H1 (cell line): ENCODE results near the gene KRT12. TPM values are rescaled to one million over a fixed set of nuclear protein-coding genes. Genes with fewer than 3 reads are reported as not detected.

Experiments used
- CTCF ChIA-PET: fragments of 300-600 bp; sonication (Branson Sonifier 250); formaldehyde crosslinking; loops from one replicate; lab custom pipeline; 2021; ENCODE audit not compliant: partially characterized antibody; lab: Charles Lee
- POLR2A ChIA-PET: fragments of 300-600 bp; sonication (Branson Sonifier 250); formaldehyde crosslinking; loops from one replicate; lab custom pipeline; 2021; ENCODE audit warnings: inconsistent platforms; ENCODE audit not compliant: partially characterized antibody; lab: Charles Lee
- DNase-seq, 2 experiments: peaks; one replicate each; pipeline versions ENCODE4 v3.0.0 to v3.0.0-alpha.2; 2010 to 2022; ENCODE audit warnings: low spot score in 2 of 2, low read depth in 1 of 2, mixed read lengths in 1 of 2
- FAIRE-seq: peaks from 2 replicates; lab custom pipeline; 2011; peaks lifted over from hg19 to GRCh38; lab: Jason Lieb, UNC
- H2AFZ ChIP-seq: 2 replicates; pipeline ENCODE4 v1.8.1; 2012; ENCODE audit warnings: low read length, inconsistent platforms
- H2AK5ac ChIP-seq: 2 replicates; pipeline ENCODE4 v1.6.1; 2013; ENCODE audit warnings: low read depth, low read length
- H2BK120ac ChIP-seq: replicated peaks from 2 replicates; pipeline ENCODE3; 2013; ENCODE audit warnings: low read depth, low read length, inconsistent platforms
- H2BK12ac ChIP-seq: 2 replicates; pipeline ENCODE4 v1.6.1; 2013; ENCODE audit warnings: low read depth, low read length
- H2BK15ac ChIP-seq: 2 replicates; pipeline ENCODE4 v1.6.1; 2013; ENCODE audit warnings: low read length
- H2BK20ac ChIP-seq: 2 replicates; pipeline ENCODE4 v1.6.1; 2013; ENCODE audit warnings: low read length
- H2BK5ac ChIP-seq: 2 replicates; pipeline ENCODE4 v1.6.1; 2013; ENCODE audit warnings: low read depth, low read length
- H3K14ac ChIP-seq: 2 replicates; pipeline ENCODE4 v1.6.1; 2013; ENCODE audit warnings: inconsistent platforms; ENCODE audit not compliant: insufficient read length
- H3K18ac ChIP-seq: 2 replicates; pipeline ENCODE4 v1.6.1; 2013; ENCODE audit warnings: low read length; ENCODE audit errors: extremely low read depth
- H3K23ac ChIP-seq: 2 replicates; pipeline ENCODE4 v1.6.1; 2013; ENCODE audit warnings: inconsistent platforms; ENCODE audit not compliant: insufficient read length
- H3K23me2 ChIP-seq: 2 replicates; pipeline ENCODE4 v1.6.1; 2013; ENCODE audit warnings: low read depth, low read length
- H3K27ac ChIP-seq: 2 replicates; pipeline ENCODE4 v1.6.1; 2011; ENCODE audit warnings: low read depth, low read length, inconsistent platforms
- H3K27me3 ChIP-seq, 4 experiments: replicated peaks in 1 of 4; 1 replicate in 1 of 4; 2 replicates in 3 of 4; pipeline versions ENCODE4 v1.6.1 to v1.8.1; 2011 to 2013; ENCODE audit warnings: low read length in 3 of 4, mild to moderate bottlenecking in 3 of 4, inconsistent platforms in 2 of 4, mixed read lengths in 2 of 4, moderate library complexity in 1 of 4; ENCODE audit not compliant: control insufficient read depth in 3 of 4, insufficient read depth in 3 of 4; ENCODE audit errors: extremely low read depth in 1 of 4
- H3K36me3 ChIP-seq, 4 experiments: 2 replicates each; pipeline versions ENCODE4 v1.6.1 to v1.8.1; 2011 to 2013; ENCODE audit warnings: mild to moderate bottlenecking in 4 of 4, low read length in 3 of 4, moderate library complexity in 2 of 4, control low read depth in 1 of 4, inconsistent platforms in 1 of 4; ENCODE audit not compliant: insufficient read depth in 4 of 4, control insufficient read depth in 2 of 4
- H3K4ac ChIP-seq: replicated peaks from 2 replicates; pipeline ENCODE3; 2013; ENCODE audit warnings: low read length, low read depth, mixed read lengths, inconsistent platforms; ENCODE audit not compliant: insufficient read length
- H3K4me1 ChIP-seq, 4 experiments: replicated peaks in 1 of 4; 1 replicate in 1 of 4; 2 replicates in 3 of 4; pipeline versions ENCODE4 v1.6.1 to v1.8.1; 2011 to 2013; ENCODE audit warnings: low read length in 3 of 4, inconsistent platforms in 2 of 4, mixed read lengths in 1 of 4; ENCODE audit not compliant: insufficient read depth in 4 of 4, control insufficient read depth in 3 of 4
- H3K4me2 ChIP-seq, 2 experiments: 2 replicates each; pipeline versions ENCODE4 v1.6.1 to v1.8.1; 2011 to 2013; ENCODE audit warnings: low read depth in 2 of 2, low read length in 2 of 2, control low read depth in 1 of 2, inconsistent platforms in 1 of 2, mild to moderate bottlenecking in 1 of 2; ENCODE audit not compliant: insufficient read depth in 1 of 2
- H3K4me3 ChIP-seq, 4 experiments: fragments of 200-600, 300-600 bp in 1 of 4; sonication (generic), shearing (Covaris generic), sonication (Bioruptor Twin) in 1 of 4; 2 replicates each; pipeline versions ENCODE4 v1.5.1 to v1.8.1; 2011 to 2016; ENCODE audit warnings: low read length in 4 of 4, low read depth in 3 of 4, control low read depth in 2 of 4, inconsistent platforms in 2 of 4, mild to moderate bottlenecking in 2 of 4, mixed read lengths in 1 of 4, moderate library complexity in 1 of 4; ENCODE audit not compliant: insufficient read depth in 2 of 4; ENCODE audit errors: extremely low read depth in 1 of 4
- H3K56ac ChIP-seq: replicated peaks from 2 replicates; pipeline ENCODE3; 2013; ENCODE audit warnings: low read depth, mild to moderate bottlenecking, mixed read lengths, low read length, inconsistent platforms; ENCODE audit not compliant: insufficient read length
- H3K79me1 ChIP-seq: 2 replicates; pipeline ENCODE4 v1.6.1; 2013; ENCODE audit warnings: low read depth, low read length, control low read depth
- H3K79me2 ChIP-seq, 2 experiments: 2 replicates each; pipeline versions ENCODE4 v1.6.1 to v1.8.1; 2012 to 2013; ENCODE audit warnings: low read length in 2 of 2, mild to moderate bottlenecking in 2 of 2, inconsistent platforms in 1 of 2; ENCODE audit not compliant: insufficient read depth in 2 of 2, control insufficient read depth in 1 of 2
- H3K9ac ChIP-seq, 4 experiments: replicated peaks in 1 of 4; 1 replicate in 1 of 4; 2 replicates in 3 of 4; pipeline versions ENCODE4 v1.6.1 to v1.8.1; 2011 to 2013; ENCODE audit warnings: low read depth in 3 of 4, low read length in 3 of 4, control low read depth in 2 of 4, mild to moderate bottlenecking in 2 of 4, moderate library complexity in 2 of 4, inconsistent platforms in 1 of 4; ENCODE audit errors: extremely low read depth in 1 of 4
- H3K9me3 ChIP-seq, 2 experiments: 2 replicates each; pipeline versions ENCODE4 v1.6.1 to v1.8.1; 2012 to 2013; ENCODE audit warnings: mild to moderate bottlenecking in 2 of 2, moderate library complexity in 2 of 2, control low read depth in 1 of 2, inconsistent platforms in 1 of 2, low read depth in 1 of 2, low read length in 1 of 2, mixed read lengths in 1 of 2; ENCODE audit not compliant: insufficient read depth in 2 of 2
- H4K20me1 ChIP-seq, 2 experiments: replicated peaks in 1 of 2; 2 replicates each; pipeline versions ENCODE3 to v1.8.1; 2011 to 2013; ENCODE audit warnings: inconsistent platforms in 2 of 2, low read length in 2 of 2, mild to moderate bottlenecking in 1 of 2; ENCODE audit not compliant: insufficient read depth in 2 of 2, control insufficient read depth in 1 of 2
- H4K5ac ChIP-seq: 2 replicates; pipeline ENCODE4 v1.6.1; 2013; ENCODE audit warnings: low read length, low read depth, mixed read lengths, inconsistent platforms; ENCODE audit not compliant: insufficient read length
- H4K8ac ChIP-seq: 2 replicates; pipeline ENCODE4 v1.8.0; 2013; ENCODE audit warnings: mild to moderate bottlenecking, moderate library complexity, low read length, inconsistent platforms; ENCODE audit not compliant: insufficient read depth; ENCODE audit errors: extremely low read depth
- H4K91ac ChIP-seq: replicated peaks from 2 replicates; pipeline ENCODE3; 2013; ENCODE audit warnings: low read length, mixed read lengths, inconsistent platforms; ENCODE audit not compliant: insufficient read length
- NANOG ChIP-seq: IDR thresholded peaks from 2 replicates; pipeline ENCODE4 v1.6.1; 2011; ENCODE audit warnings: low read length, low read depth, mild to moderate bottlenecking, inconsistent platforms; ENCODE audit not compliant: insufficient read depth, poor library complexity, severe bottlenecking
- NRF1 ChIP-seq: IDR thresholded peaks from 2 replicates; pipeline ENCODE4 v1.6.1; 2011; ENCODE audit warnings: mild to moderate bottlenecking, low read depth, low read length, improper control_type of control experiment
- SP1 ChIP-seq: IDR thresholded peaks from 2 replicates; pipeline ENCODE4 v1.6.1; 2011; ENCODE audit warnings: low read depth, low read length
- TCF12 ChIP-seq: IDR thresholded peaks from 2 replicates; pipeline ENCODE4 v1.6.1; 2011; ENCODE audit warnings: low read depth, mild to moderate bottlenecking, low read length
- WGBS, 2 experiments: shearing (Covaris generic) in 1 of 2; methylation state at CpG; one replicate each; pipeline versions ENCODE4 v1.1.6 to v1.1.7; 2013 to 2015; ENCODE audit warnings: low lambda C conversion rate in 2 of 2, mixed read lengths in 2 of 2, inconsistent platforms in 1 of 2, low coverage in 1 of 2, missing lambda C conversion rate in 1 of 2; ENCODE audit not compliant: insufficient replicate concordance in 2 of 2, insufficient coverage in 1 of 2, insufficient read length in 1 of 2; ENCODE audit errors: extremely low coverage in 1 of 2, missing lambda C conversion rate in 1 of 2; 5-methylcytosine and 5-hydroxymethylcytosine counted together
- polyA plus RNA-seq, 7 experiments: library from polyadenylated mRNA; depleted of rRNA in 3 of 7; stranded (reverse) in 5 of 7; unstranded in 2 of 7; fragments of >200 nt in 5 of 7; fragments of 200-250 nt in 2 of 7; gene quantifications; 1 replicate in 5 of 7; 2 replicates in 1 of 7; 4 replicates in 1 of 7; pipeline versions ENCODE4 v1.2.1 to v1.2.3, GENCODE V29; 2011 to 2013; ENCODE audit warnings: missing spikeins in 2 of 7, mixed read lengths in 2 of 7
- total RNA-seq: library from RNA; stranded (reverse); fragmentation: NEBNext Ultra II Directional; extraction: Animal tissue kit (Norgen Biotek cat#: 25700); gene quantifications from 2 replicates; pipeline ENCODE4 v1.2.1, GENCODE V29; 2021

Gene KRT12
- total and polyA plus RNA-seq, 2 of the 8 experiments (the other 6 are each of a cell fraction or from before 2014, with no cell fraction given), result not detected

DNA sequence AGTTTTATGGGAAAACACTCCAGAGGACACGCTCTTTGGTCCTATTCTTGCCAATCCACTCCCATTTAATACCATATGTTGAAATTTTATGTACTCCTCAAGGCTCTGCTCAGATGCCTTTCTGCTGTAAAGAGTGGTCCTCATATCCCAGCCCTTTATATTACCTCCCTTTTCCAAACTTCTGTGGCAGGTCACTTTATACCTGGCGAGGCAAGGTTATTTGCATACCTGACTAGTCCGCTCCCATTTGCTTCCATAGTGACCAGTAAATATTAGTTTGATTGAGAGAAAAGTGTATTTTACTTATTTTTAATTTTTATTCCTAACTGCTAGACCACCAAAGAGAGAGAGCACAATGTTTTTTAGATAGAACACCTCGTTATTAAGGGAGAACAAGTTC lies 17.3 kb downstream of the KRT12 start:
- Histone ChIP-seq H3K27me3 (no peaks in the 10 kb centered on the region), H3K79me2 (no peaks in the 10 kb centered on the region), H3K4me2 (no peak overlapping the region), H3K4ac (no peak overlapping the region), H3K4me1 (peaks cover 0 to 3% (median 2%) of the 10 kb centered on the region in 4 experiments; a peak in 3 of 7 replicates), H4K91ac (no peak overlapping the region), H4K5ac (no peak overlapping the region), H4K20me1 (peaks cover 0 to 2% of the 10 kb centered on the region in 2 experiments), H3K18ac (no peak overlapping the region), H2BK15ac (no peak overlapping the region), H3K56ac (no peak overlapping the region), H3K9me3 (no peaks in the 10 kb centered on the region; a peak in 1 of 4 replicates), H2BK12ac (no peak overlapping the region), H3K79me1 (no peaks in the 10 kb centered on the region), H3K23me2 (no peaks in the 10 kb centered on the region), H4K8ac (no peak overlapping the region), H2BK5ac (no peak overlapping the region), H3K27ac (no peak overlapping the region), H3K14ac (no peak overlapping the region), H3K36me3 (no peaks in the 10 kb centered on the region), H3K4me3 (no peak overlapping the region), H2AK5ac (no peak overlapping the region), H3K23ac (no peak overlapping the region), H2BK120ac (no peak overlapping the region), H3K9ac (no peak overlapping the region), H2BK20ac (no peak overlapping the region), H2AFZ (no peak overlapping the region)
- DNase-seq, result no peak
- ChIA-PET CTCF (interaction anchor here (0.9 to 1.4 kb wide), 2 partner anchors 59 to 813 kb away, joined by 3 read pairs; no protein-coding TSS in a partner anchor), POLR2A (no interaction called here)
- WGBS, 2 experiments, result 87% methylated on average over 4 of the region's 4 CpGs; no CpG with 5 or more reads in 1 of the 2 experiments
- FAIRE-seq, result no peak
- no peak for TF ChIP-seq SP1
- TF ChIP-seq NANOG, result no peak
- TF ChIP-seq TCF12, result no peak
- TF ChIP-seq NRF1, result no peak
